Amygdala (tissue), 56 donors: ENCODE results near the gene ENOX2.

ENCODE experiments used
- DNase-seq, 56 donors: peaks; one replicate each; lab custom pipeline; 2025; lab: John Stamatoyannopoulos, UW

The ENOX2 gene

DNA sequence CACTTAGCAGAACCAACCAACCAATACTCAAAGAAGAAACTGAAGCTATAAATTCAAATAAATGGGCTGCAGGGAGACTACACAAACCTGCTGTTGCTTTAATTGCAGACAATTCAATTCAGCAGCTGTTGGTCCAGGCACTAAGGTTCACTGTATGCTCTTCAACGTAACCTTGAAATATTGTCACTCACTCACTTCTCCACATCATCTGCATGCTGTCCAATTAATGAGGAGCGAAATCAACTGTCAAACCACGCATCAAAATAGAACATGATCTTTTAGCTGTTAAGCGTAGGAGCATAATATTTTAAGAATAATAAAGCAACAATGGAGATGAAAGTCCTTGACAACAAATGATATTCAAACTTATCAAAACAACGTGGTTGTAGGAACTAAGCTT, 17.0 kb downstream of the ENOX2 start:
- no peak for DNase-seq

DNA sequence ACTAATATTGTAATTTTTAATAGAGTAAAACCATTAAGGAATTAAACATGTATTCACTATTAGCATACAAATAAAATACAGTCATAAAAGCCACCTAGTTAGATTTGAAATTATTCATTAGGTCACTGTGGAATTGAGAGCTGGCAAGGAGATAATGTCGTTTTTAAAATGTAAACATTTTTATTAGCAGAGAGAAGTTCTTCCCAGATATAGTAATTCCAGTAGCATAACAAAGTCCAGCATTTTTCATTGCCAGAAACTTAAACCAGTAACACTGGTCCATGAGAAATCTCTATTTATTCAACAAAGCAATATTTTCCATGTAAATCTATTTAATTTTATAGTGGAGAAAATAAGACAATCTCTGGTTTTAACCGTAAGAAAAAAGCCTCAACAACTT, 17.5 kb downstream of the ENOX2 start:
- no peak for DNase-seq

GRCh38 chrX:130884627-130885026, 18.4 kb downstream of the ENOX2 start:
- no peak for DNase-seq

GRCh38 chrX:130879869-130880268, 23.1 kb downstream of the ENOX2 start:
- DNase-seq: no peak

GRCh38 chrX:130878350-130879341, 24.4 kb downstream of the ENOX2 start:
- DNase-seq: peak in 21 of 56 donors; percentile 0 to 24 (median 4)

GRCh38 chrX:130877892-130878341, 25.1 kb downstream of the ENOX2 start:
- no peak for DNase-seq

DNA sequence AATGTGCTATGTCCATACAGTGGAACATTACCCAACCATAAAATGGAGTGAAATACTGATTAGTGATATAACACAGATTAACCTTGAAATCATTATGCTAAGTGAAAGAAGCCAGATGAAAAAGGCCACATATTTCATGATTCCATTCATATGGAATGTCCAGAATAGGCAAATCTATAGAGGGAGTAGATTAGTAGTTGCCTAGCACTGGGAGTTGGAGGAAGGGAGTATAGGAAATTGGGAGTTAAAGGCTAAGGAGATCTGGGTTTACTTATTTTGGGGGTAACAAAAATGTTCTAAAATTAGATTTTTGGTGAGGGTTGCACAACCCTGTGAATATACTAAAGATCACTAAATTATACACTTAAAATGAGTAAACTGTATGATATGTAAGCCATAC, 26.8 kb downstream of the ENOX2 start:
- DNase-seq: no peak

DNA sequence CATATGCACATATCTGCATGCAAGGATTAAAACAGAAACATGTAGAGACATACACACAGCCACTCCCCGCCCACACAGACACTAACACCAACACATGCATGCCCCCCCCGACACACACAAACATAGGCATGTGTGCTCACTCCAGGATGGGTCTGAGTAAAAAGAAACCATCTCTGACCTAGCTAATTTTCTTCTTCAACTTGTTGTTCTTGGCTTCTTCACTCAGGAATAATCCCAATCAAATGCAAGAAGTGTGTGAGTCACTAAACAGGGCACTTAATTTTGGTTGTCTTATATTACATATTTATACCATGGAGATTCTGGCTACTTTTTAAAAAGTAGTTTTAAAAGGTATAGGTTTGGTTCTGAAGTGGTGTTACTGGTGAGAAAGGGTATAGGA, 28.3 kb downstream of the ENOX2 start:
- DNase-seq: no peak

DNA sequence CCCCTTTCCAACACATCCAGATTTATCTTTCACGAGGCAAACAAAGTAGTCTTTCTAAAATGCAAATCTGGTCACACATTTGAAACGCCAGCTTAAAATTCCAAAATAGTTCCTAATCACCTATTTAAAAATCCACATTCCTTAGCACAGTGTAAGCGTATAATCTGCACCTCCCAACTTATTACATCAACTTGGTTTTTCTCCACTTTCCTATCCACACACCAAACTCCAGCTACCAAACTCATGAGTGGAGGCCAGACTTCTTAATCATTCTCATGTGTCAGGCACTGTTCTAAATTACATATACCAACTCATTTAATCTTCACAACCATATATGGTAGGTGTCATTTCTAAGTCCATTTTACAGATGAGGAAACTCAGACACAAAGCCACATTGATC, 33.8 kb downstream of the ENOX2 start:
- DNase-seq: no peak

- DNase-seq: no peak
These were observed 41.5 kb downstream of the ENOX2 start for GRCh38 chrX:130861462-130861861.

- no peak for DNase-seq
These were observed 45.8 kb downstream of the ENOX2 start for GRCh38 chrX:130857207-130857606.

GRCh38 chrX:130851569-130851968, 51.4 kb downstream of the ENOX2 start:
- peak in 1 of 56 donors; percentile 1 for DNase-seq

DNA sequence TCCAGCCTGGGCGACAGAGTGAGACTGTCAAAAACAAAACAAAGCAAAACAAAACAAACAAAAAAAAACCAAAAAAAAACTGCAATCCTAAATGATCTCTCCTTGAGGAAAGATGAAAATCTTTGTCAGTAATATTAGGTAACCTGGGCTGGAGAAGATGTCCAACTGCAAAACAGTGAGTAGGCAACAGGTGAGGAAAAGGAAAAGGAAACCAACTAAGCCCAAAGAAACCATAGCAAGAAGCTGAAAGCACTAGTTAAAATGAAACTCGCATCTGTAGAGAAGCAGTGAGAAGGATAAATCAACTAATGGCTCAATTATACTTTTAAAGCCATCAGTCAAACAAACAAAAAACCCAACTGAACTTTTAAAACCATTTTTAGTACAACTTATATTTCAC, 54.2 kb downstream of the ENOX2 start:
- DNase-seq: no peak

DNA sequence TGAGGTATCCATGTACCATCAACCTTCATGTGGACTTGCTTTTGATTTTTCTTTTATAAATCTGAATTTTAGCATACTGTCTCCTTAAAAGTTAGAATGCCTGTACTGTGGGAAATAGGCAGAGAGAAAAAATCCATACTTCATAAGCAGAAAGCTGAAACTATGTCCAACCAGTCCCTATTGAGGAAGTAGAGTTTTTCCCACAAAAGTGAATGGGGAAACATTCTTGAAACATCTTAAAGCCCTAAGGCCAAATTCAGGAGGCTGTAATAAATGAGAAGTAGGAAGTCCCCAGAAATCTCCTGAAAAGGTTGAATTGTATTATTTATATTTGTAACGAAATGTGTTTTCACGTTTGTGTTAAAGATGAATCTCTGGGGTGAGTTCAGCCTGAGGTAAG, 56.3 kb downstream of the ENOX2 start:
- DNase-seq: no peak

GRCh38 chrX:130841776-130842175, 61.2 kb downstream of the ENOX2 start:
- DNase-seq: no peak

DNA sequence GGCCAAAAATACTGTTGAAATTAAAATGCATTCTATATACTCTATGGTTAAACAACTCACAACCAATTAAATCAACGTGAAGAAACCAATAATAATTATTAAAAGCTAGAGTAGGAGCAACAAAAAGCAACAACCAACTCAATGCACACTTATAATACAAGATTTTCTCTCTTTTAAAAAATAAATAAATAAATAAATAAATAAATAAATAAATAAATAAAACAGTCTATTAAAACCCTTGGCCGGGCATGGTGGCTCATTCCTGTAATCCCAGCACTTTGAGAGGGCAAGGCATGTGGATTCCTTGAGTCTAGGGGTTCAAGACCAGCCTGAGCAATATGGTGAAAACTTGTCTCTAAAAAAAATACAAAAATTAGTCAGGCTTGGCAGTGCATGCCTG, 62.7 kb downstream of the ENOX2 start:
- DNase-seq: no peak

- no peak for DNase-seq
These were observed 66.6 kb downstream of the ENOX2 start for GRCh38 chrX:130836447-130836846.

DNA sequence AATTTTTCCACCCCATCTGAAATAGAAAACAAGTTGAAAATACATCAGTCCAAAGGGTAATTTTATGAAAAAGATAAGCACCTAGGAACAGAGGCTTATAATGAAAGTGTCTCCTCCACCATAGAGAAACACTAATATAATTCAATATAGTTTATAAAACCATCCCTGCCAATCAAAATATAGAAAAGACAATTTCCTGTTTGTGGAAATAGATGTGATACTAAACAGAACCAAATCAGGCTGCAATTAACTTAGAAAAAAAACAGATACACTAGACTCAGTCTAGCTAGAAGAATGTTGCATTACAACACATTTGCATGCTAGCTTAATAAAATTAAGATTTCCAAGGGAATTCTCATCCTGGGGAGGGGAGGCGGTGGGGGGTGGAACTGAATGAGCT, 68.2 kb downstream of the ENOX2 start:
- DNase-seq: no peak

GRCh38 chrX:130834149-130834548, 68.9 kb downstream of the ENOX2 start:
- no peak for DNase-seq

GRCh38 chrX:130831347-130831722, 71.7 kb downstream of the ENOX2 start:
- DNase-seq: no peak

DNA sequence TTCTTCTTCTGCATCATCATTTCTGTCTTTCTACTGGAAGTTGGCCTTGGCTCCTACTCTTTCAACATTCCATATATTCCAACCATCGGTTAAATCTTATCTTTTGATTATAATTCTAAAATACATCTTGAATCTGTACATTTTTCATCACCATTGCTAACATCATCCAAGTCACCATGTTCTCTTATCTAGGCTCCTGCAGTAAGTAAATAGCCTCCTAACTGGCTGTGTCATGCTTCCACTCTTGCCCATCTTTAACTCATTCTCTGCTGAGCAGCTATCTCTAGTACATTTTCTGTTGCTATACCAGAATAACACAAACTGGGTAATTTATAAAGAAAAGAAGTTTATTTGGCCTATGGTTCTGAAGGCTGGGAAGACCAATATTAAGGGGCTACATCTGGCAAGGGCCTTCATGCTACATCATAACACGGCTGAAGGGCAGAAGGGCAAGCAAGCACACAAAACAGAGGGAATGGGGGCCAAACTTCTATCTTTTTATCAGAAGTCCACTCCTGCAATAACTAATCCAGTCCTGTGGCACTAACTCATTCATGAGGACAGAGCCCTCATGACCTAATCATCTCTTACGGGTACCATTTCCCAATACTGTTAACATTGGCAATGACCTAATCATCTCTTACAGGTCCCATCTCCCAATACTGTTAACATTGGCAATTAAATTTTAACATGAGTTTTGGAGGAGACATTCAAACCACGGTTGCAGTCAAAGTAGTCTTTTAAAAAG, 72.2 kb downstream of the ENOX2 start:
- no peak for DNase-seq
